Astrocyte (in vitro differentiated cells and primary cell): Measurements from ENCODE around the gene MAPK8IP3. TPM values are rescaled to one million over a fixed set of nuclear protein-coding genes. Genes with fewer than 3 reads are reported as not detected.

Experiments used
- DNase-seq: peaks from one replicate; pipeline ENCODE4 v3.0.0-alpha.2; 2010; ENCODE audit warnings: low read depth
- FAIRE-seq: peaks from 2 replicates; lab custom pipeline; 2011; peaks lifted over from hg19 to GRCh38; lab: Jason Lieb, UNC
- H2AFZ ChIP-seq: 2 replicates; pipeline ENCODE4 v1.6.0; 2012; ENCODE audit warnings: low read depth, low read length, inconsistent platforms
- H3K27ac ChIP-seq: 2 replicates; pipeline ENCODE4 v1.5.1; 2011; ENCODE audit warnings: low read depth, low read length, inconsistent platforms
- H3K27me3 ChIP-seq: 2 replicates; pipeline ENCODE4 v1.6.0; 2011; ENCODE audit warnings: low read length, inconsistent platforms; ENCODE audit not compliant: insufficient read depth
- H3K36me3 ChIP-seq: 2 replicates; pipeline ENCODE4 v1.5.1; 2011; ENCODE audit warnings: low read length, inconsistent platforms; ENCODE audit not compliant: insufficient read depth
- H3K4me1 ChIP-seq: 2 replicates; pipeline ENCODE4 v1.5.1; 2011; ENCODE audit warnings: low read length, inconsistent platforms; ENCODE audit not compliant: insufficient read depth
- H3K4me2 ChIP-seq: 2 replicates; pipeline ENCODE4 v1.6.0; 2012; ENCODE audit warnings: low read length, inconsistent platforms
- H3K4me3 ChIP-seq: 2 replicates; pipeline ENCODE4 v1.5.1; 2011; ENCODE audit warnings: low read depth, mild to moderate bottlenecking, low read length, inconsistent platforms; ENCODE audit not compliant: insufficient read depth
- H3K79me2 ChIP-seq: 2 replicates; pipeline ENCODE4 v1.6.0; 2012; ENCODE audit warnings: mild to moderate bottlenecking, low read length, inconsistent platforms; ENCODE audit not compliant: insufficient read depth
- H3K9ac ChIP-seq: 2 replicates; pipeline ENCODE4 v1.6.0; 2012; ENCODE audit warnings: mild to moderate bottlenecking, low read length, inconsistent platforms
- H3K9me3 ChIP-seq: 2 replicates; pipeline ENCODE4 v1.5.1; 2012; ENCODE audit warnings: low read depth, mild to moderate bottlenecking, low read length, inconsistent platforms; ENCODE audit not compliant: insufficient read depth
- H4K20me1 ChIP-seq: 2 replicates; pipeline ENCODE4 v1.6.0; 2012; ENCODE audit warnings: low read length, inconsistent platforms; ENCODE audit not compliant: insufficient read depth
- H3K27ac Mint-ChIP-seq: one replicate; pipeline ENCODE4 v1.8.0; 2021; ENCODE audit warnings: mild to moderate bottlenecking, mixed read lengths; ENCODE audit not compliant: unreplicated experiment
- H3K27me3 Mint-ChIP-seq: one replicate; pipeline ENCODE4 v1.8.0; 2021; ENCODE audit warnings: low read depth, mixed read lengths; ENCODE audit not compliant: unreplicated experiment
- H3K36me3 Mint-ChIP-seq: one replicate; pipeline ENCODE4 v1.8.0; 2021; ENCODE audit warnings: low read depth, mixed read lengths; ENCODE audit not compliant: unreplicated experiment
- H3K4me1 Mint-ChIP-seq: one replicate; pipeline ENCODE4 v1.8.0; 2021; ENCODE audit warnings: low read depth, mixed read lengths; ENCODE audit not compliant: unreplicated experiment
- H3K4me3 Mint-ChIP-seq: one replicate; pipeline ENCODE4 v1.8.0; 2021; ENCODE audit warnings: mild to moderate bottlenecking, moderate library complexity, mixed read lengths; ENCODE audit not compliant: unreplicated experiment
- H3K9me3 Mint-ChIP-seq: one replicate; pipeline ENCODE4 v1.8.0; 2021; ENCODE audit warnings: mild to moderate bottlenecking, mixed read lengths; ENCODE audit not compliant: unreplicated experiment
- EZH2 ChIP-seq: IDR thresholded peaks from 2 replicates; pipeline ENCODE4 v1.6.1; 2012; ENCODE audit warnings: mild to moderate bottlenecking, low read length, inconsistent platforms; ENCODE audit not compliant: insufficient read depth
- total RNA-seq: library from RNA; stranded (reverse); gene quantifications from 2 replicates; pipeline ENCODE4 v1.2.1, GENCODE V29; 2021
- TF ChIP-seq, protein P1 (sequence below): IDR thresholded peaks from 2 replicates; pipeline ENCODE4 v1.5.1; 2011; ENCODE audit warnings: low read depth, mild to moderate bottlenecking, inconsistent platforms, low read length, moderate library complexity; ENCODE audit not compliant: insufficient read depth

Gene MAPK8IP3
- total RNA-seq, 1 donor from 2014 or later: 92.4 TPM

DNA sequence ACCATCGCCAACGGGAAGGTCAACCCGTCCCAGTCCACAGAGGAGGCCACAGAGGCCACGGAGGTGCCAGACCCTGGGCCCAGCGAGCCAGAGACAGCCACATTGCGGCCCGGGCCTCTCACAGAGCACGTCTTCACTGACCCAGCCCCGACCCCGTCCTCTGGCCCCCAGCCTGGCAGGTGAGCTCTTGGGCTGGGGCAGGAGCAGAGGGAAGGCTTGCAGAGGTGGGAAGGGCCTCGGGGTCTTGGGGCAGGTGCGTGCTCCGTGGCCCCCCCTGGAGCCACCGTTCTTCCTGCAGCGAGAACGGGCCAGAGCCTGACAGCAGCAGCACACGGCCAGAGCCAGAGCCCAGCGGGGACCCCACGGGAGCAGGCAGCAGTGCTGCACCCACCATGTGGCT is 60.2 kb downstream of the MAPK8IP3 start:
- Histone ChIP-seq H3K4me1 (peaks cover 9% of the 10 kb centered on the region), H3K9me3 (no peaks in the 10 kb centered on the region), H2AFZ (no peak overlapping the region), H3K4me2 (no peak overlapping the region), H3K36me3 (no peaks in the 10 kb centered on the region), H3K27ac (no peak overlapping the region), H3K27me3 (no peaks in the 10 kb centered on the region), H3K4me3 (no peak overlapping the region), H3K9ac (no peak overlapping the region), H4K20me1 (peaks cover 44% of the 10 kb centered on the region), H3K79me2 (no peaks in the 10 kb centered on the region)
- H3K4me3 Mint-ChIP-seq: no peak overlapping the region
- H3K27me3 Mint-ChIP-seq: no peaks in the 10 kb centered on the region
- no peak for FAIRE-seq
- H3K9me3 Mint-ChIP-seq: no peaks in the 10 kb centered on the region
- peaks cover 2% of the 10 kb centered on the region for H3K4me1 Mint-ChIP-seq
- TF ChIP-seq, protein P1, sequence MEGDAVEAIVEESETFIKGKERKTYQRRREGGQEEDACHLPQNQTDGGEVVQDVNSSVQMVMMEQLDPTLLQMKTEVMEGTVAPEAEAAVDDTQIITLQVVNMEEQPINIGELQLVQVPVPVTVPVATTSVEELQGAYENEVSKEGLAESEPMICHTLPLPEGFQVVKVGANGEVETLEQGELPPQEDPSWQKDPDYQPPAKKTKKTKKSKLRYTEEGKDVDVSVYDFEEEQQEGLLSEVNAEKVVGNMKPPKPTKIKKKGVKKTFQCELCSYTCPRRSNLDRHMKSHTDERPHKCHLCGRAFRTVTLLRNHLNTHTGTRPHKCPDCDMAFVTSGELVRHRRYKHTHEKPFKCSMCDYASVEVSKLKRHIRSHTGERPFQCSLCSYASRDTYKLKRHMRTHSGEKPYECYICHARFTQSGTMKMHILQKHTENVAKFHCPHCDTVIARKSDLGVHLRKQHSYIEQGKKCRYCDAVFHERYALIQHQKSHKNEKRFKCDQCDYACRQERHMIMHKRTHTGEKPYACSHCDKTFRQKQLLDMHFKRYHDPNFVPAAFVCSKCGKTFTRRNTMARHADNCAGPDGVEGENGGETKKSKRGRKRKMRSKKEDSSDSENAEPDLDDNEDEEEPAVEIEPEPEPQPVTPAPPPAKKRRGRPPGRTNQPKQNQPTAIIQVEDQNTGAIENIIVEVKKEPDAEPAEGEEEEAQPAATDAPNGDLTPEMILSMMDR: no peak
- TF ChIP-seq EZH2: no peak
- no peak for DNase-seq
- H3K36me3 Mint-ChIP-seq: peaks cover 2% of the 10 kb centered on the region
- H3K27ac Mint-ChIP-seq: no peak overlapping the region

DNA sequence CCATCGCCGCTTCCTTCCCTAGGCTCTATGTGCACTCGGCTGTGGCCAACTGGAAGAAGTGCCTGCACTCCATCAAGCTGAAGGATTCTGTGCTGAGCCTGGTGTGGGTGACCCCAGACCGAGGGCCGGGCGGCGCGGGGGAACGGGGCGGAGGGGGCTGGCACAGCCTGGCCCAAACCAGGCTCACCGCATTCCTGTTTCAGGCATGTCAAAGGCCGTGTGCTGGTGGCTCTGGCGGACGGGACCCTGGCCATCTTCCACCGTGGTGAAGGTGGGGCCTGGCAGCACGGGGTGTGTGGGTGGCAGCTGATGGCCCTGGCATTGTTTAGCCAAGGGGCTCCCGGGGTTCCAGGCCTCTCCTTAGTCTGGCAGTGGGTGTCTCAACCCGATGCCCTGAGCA is 60.7 kb downstream of the MAPK8IP3 start:
- TF ChIP-seq, protein P1: no peak
- TF ChIP-seq EZH2: no peak
- Histone ChIP-seq H3K9ac (no peak overlapping the region), H4K20me1 (peaks cover 44% of the 10 kb centered on the region), H3K36me3 (no peaks in the 10 kb centered on the region), H2AFZ (no peak overlapping the region), H3K4me3 (no peak overlapping the region), H3K9me3 (no peaks in the 10 kb centered on the region), H3K4me2 (no peak overlapping the region), H3K27me3 (no peaks in the 10 kb centered on the region), H3K27ac (no peak overlapping the region), H3K4me1 (peaks cover 9% of the 10 kb centered on the region), H3K79me2 (peaks cover under 1% of the 10 kb centered on the region)
- FAIRE-seq (no peak), DNase-seq (no peak)
- no peaks in the 10 kb centered on the region for H3K36me3 Mint-ChIP-seq
- H3K27me3 Mint-ChIP-seq: no peaks in the 10 kb centered on the region
- H3K4me1 Mint-ChIP-seq: peaks cover 2% of the 10 kb centered on the region
- no peaks in the 10 kb centered on the region for H3K9me3 Mint-ChIP-seq
- no peak overlapping the region for H3K4me3 Mint-ChIP-seq
- H3K27ac Mint-ChIP-seq: no peak overlapping the region

GRCh38 chr16:1767116-1767994 is 61.4 kb downstream of the MAPK8IP3 start:
- peaks cover 5% of the 10 kb centered on the region for H3K4me1 Mint-ChIP-seq
- H3K4me3 Mint-ChIP-seq: no peak overlapping the region
- Histone ChIP-seq H3K36me3 (no peaks in the 10 kb centered on the region), H3K4me1 (peaks cover 15% of the 10 kb centered on the region), H3K27ac (no peak overlapping the region), H4K20me1 (peaks cover 50% of the 10 kb centered on the region), H3K79me2 (peaks cover 7% of the 10 kb centered on the region), H3K4me2 (no peak overlapping the region), H3K9me3 (no peaks in the 10 kb centered on the region), H3K27me3 (no peaks in the 10 kb centered on the region), H3K4me3 (no peak overlapping the region), H2AFZ (no peak overlapping the region), H3K9ac (no peak overlapping the region)
- H3K27me3 Mint-ChIP-seq: no peaks in the 10 kb centered on the region
- no peaks in the 10 kb centered on the region for H3K36me3 Mint-ChIP-seq
- H3K27ac Mint-ChIP-seq: peak overlapping the region; percentile 44
- no peak for FAIRE-seq
- H3K9me3 Mint-ChIP-seq: no peaks in the 10 kb centered on the region
- no peak for TF ChIP-seq EZH2
- TF ChIP-seq, protein P1: no peak
- no peak for DNase-seq
